Astrocyte (in vitro differentiated cells and primary cell): ENCODE data around the gene ABHD11. TPM values are rescaled to one million over a fixed set of nuclear protein-coding genes. Genes with fewer than 3 reads are reported as not detected.

Source experiments
- DNase-seq: peaks from one replicate; pipeline ENCODE4 v3.0.0-alpha.2; 2010; ENCODE audit warnings: low read depth
- FAIRE-seq: peaks from 2 replicates; lab custom pipeline; 2011; peaks lifted over from hg19 to GRCh38; lab: Jason Lieb, UNC
- H2AFZ ChIP-seq: 2 replicates; pipeline ENCODE4 v1.6.0; 2012; ENCODE audit warnings: low read depth, low read length, inconsistent platforms
- H3K27ac ChIP-seq: 2 replicates; pipeline ENCODE4 v1.5.1; 2011; ENCODE audit warnings: low read depth, low read length, inconsistent platforms
- H3K27me3 ChIP-seq: 2 replicates; pipeline ENCODE4 v1.6.0; 2011; ENCODE audit warnings: low read length, inconsistent platforms; ENCODE audit not compliant: insufficient read depth
- H3K36me3 ChIP-seq: 2 replicates; pipeline ENCODE4 v1.5.1; 2011; ENCODE audit warnings: low read length, inconsistent platforms; ENCODE audit not compliant: insufficient read depth
- H3K4me1 ChIP-seq: 2 replicates; pipeline ENCODE4 v1.5.1; 2011; ENCODE audit warnings: low read length, inconsistent platforms; ENCODE audit not compliant: insufficient read depth
- H3K4me2 ChIP-seq: 2 replicates; pipeline ENCODE4 v1.6.0; 2012; ENCODE audit warnings: low read length, inconsistent platforms
- H3K4me3 ChIP-seq: 2 replicates; pipeline ENCODE4 v1.5.1; 2011; ENCODE audit warnings: low read depth, mild to moderate bottlenecking, low read length, inconsistent platforms; ENCODE audit not compliant: insufficient read depth
- H3K79me2 ChIP-seq: 2 replicates; pipeline ENCODE4 v1.6.0; 2012; ENCODE audit warnings: mild to moderate bottlenecking, low read length, inconsistent platforms; ENCODE audit not compliant: insufficient read depth
- H3K9ac ChIP-seq: 2 replicates; pipeline ENCODE4 v1.6.0; 2012; ENCODE audit warnings: mild to moderate bottlenecking, low read length, inconsistent platforms
- H3K9me3 ChIP-seq: 2 replicates; pipeline ENCODE4 v1.5.1; 2012; ENCODE audit warnings: low read depth, mild to moderate bottlenecking, low read length, inconsistent platforms; ENCODE audit not compliant: insufficient read depth
- H4K20me1 ChIP-seq: 2 replicates; pipeline ENCODE4 v1.6.0; 2012; ENCODE audit warnings: low read length, inconsistent platforms; ENCODE audit not compliant: insufficient read depth
- H3K27ac Mint-ChIP-seq: one replicate; pipeline ENCODE4 v1.8.0; 2021; ENCODE audit warnings: mild to moderate bottlenecking, mixed read lengths; ENCODE audit not compliant: unreplicated experiment
- H3K27me3 Mint-ChIP-seq: one replicate; pipeline ENCODE4 v1.8.0; 2021; ENCODE audit warnings: low read depth, mixed read lengths; ENCODE audit not compliant: unreplicated experiment
- H3K36me3 Mint-ChIP-seq: one replicate; pipeline ENCODE4 v1.8.0; 2021; ENCODE audit warnings: low read depth, mixed read lengths; ENCODE audit not compliant: unreplicated experiment
- H3K4me1 Mint-ChIP-seq: one replicate; pipeline ENCODE4 v1.8.0; 2021; ENCODE audit warnings: low read depth, mixed read lengths; ENCODE audit not compliant: unreplicated experiment
- H3K4me3 Mint-ChIP-seq: one replicate; pipeline ENCODE4 v1.8.0; 2021; ENCODE audit warnings: mild to moderate bottlenecking, moderate library complexity, mixed read lengths; ENCODE audit not compliant: unreplicated experiment
- H3K9me3 Mint-ChIP-seq: one replicate; pipeline ENCODE4 v1.8.0; 2021; ENCODE audit warnings: mild to moderate bottlenecking, mixed read lengths; ENCODE audit not compliant: unreplicated experiment
- CTCF ChIP-seq: IDR thresholded peaks from 2 replicates; pipeline ENCODE4 v1.5.1; 2011; ENCODE audit warnings: low read depth, mild to moderate bottlenecking, inconsistent platforms, low read length, moderate library complexity; ENCODE audit not compliant: insufficient read depth
- EZH2 ChIP-seq: IDR thresholded peaks from 2 replicates; pipeline ENCODE4 v1.6.1; 2012; ENCODE audit warnings: mild to moderate bottlenecking, low read length, inconsistent platforms; ENCODE audit not compliant: insufficient read depth
- total RNA-seq: library from RNA; stranded (reverse); gene quantifications from 2 replicates; pipeline ENCODE4 v1.2.1, GENCODE V29; 2021

ABHD11 gene
- total RNA-seq, 1 donor from 2014 or later, result 10.8 TPM

- Histone ChIP-seq H3K4me2 (peak overlapping the region; percentile 98), H3K27ac (peak overlapping the region; percentile 52), H3K79me2 (peaks cover 7% of the 10 kb centered on the region), H3K9ac (peak overlapping the region; percentile 89), H3K27me3 (no peaks in the 10 kb centered on the region), H3K4me3 (peak overlapping the region; percentile 88), H3K36me3 (no peaks in the 10 kb centered on the region), H3K9me3 (no peaks in the 10 kb centered on the region), H2AFZ (peak overlapping the region; percentile 100), H4K20me1 (peaks cover 8% of the 10 kb centered on the region), H3K4me1 (peaks cover 16% of the 10 kb centered on the region)
- Mint-ChIP-seq H3K4me1 (peaks cover 5% of the 10 kb centered on the region), H3K9me3 (no peaks in the 10 kb centered on the region), H3K4me3 (peak overlapping the region; percentile 92), H3K27ac (peak overlapping the region; percentile 86), H3K27me3 (peaks cover 9% of the 10 kb centered on the region), H3K36me3 (peaks cover 3% of the 10 kb centered on the region)
- TF ChIP-seq EZH2 (no peak), CTCF (no peak)
- FAIRE-seq (no peak), DNase-seq (no peak)
These were observed 775 bp upstream of the ABHD11 start for GRCh38 chr7:73739387-73739767.

GRCh38 chr7:73738220-73738611 is 386 bp downstream of the ABHD11 start:
- Mint-ChIP-seq H3K9me3 (no peaks in the 10 kb centered on the region), H3K4me1 (peaks cover 5% of the 10 kb centered on the region), H3K4me3 (peak overlapping the region; percentile 92), H3K27me3 (peaks cover 2% of the 10 kb centered on the region), H3K36me3 (no peaks in the 10 kb centered on the region), H3K27ac (peak overlapping the region; percentile 87)
- H3K4me3 ChIP-seq, result peak overlapping the region; percentile 76
- peak overlapping the region; percentile 98 for H3K4me2 ChIP-seq
- H3K79me2 ChIP-seq, result peaks cover 7% of the 10 kb centered on the region
- peak overlapping the region; percentile 86 for H3K9ac ChIP-seq
- H4K20me1 ChIP-seq, result peaks cover 8% of the 10 kb centered on the region
- no peaks in the 10 kb centered on the region for H3K27me3 ChIP-seq
- peak; percentile 17 for DNase-seq
- H3K9me3 ChIP-seq, result no peaks in the 10 kb centered on the region
- H3K27ac ChIP-seq, result peak overlapping the region; percentile 62
- no peaks in the 10 kb centered on the region for H3K36me3 ChIP-seq
- peak overlapping the region; percentile 93 for H2AFZ ChIP-seq
- H3K4me1 ChIP-seq, result peaks cover 16% of the 10 kb centered on the region
- TF ChIP-seq EZH2 (no peak), CTCF (no peak)
- no peak for FAIRE-seq

- no peak overlapping the region for H3K27ac Mint-ChIP-seq
- Histone ChIP-seq H2AFZ (no peak overlapping the region), H3K36me3 (no peaks in the 10 kb centered on the region), H3K27ac (no peak overlapping the region), H3K4me3 (peak overlapping the region; percentile 42), H3K4me2 (peak overlapping the region; percentile 98), H3K27me3 (no peaks in the 10 kb centered on the region), H3K79me2 (peaks cover 7% of the 10 kb centered on the region), H3K9me3 (no peaks in the 10 kb centered on the region), H3K9ac (peak overlapping the region; percentile 86), H3K4me1 (peaks cover 12% of the 10 kb centered on the region), H4K20me1 (peaks cover 8% of the 10 kb centered on the region)
- TF ChIP-seq EZH2, result no peak
- no peak for TF ChIP-seq CTCF
- H3K27me3 Mint-ChIP-seq, result peaks cover 7% of the 10 kb centered on the region
- DNase-seq (no peak), FAIRE-seq (no peak)
- peaks cover 5% of the 10 kb centered on the region for H3K4me1 Mint-ChIP-seq
- no peaks in the 10 kb centered on the region for H3K9me3 Mint-ChIP-seq
- H3K36me3 Mint-ChIP-seq, result no peaks in the 10 kb centered on the region
- peak overlapping the region; percentile 92 for H3K4me3 Mint-ChIP-seq
These were observed 947 bp downstream of the ABHD11 start for GRCh38 chr7:73737491-73738219.
